BLaER1 (cell line): ENCODE data around the gene EHF.

Experiments used
- H3K27ac ChIP-seq: shearing (Covaris generic); formaldehyde crosslinking; 2 replicates; pipeline ENCODE4 v1.8.1; 2022
- H3K27me3 ChIP-seq: shearing (Covaris generic); formaldehyde crosslinking; 2 replicates; pipeline ENCODE4 v1.8.1; 2022
- H3K36me3 ChIP-seq: shearing (Covaris generic); formaldehyde crosslinking; 2 replicates; pipeline ENCODE4 v1.8.1; 2022
- H3K4me1 ChIP-seq: shearing (Covaris generic); formaldehyde crosslinking; 2 replicates; pipeline ENCODE4 v1.8.1; 2022
- H3K4me2 ChIP-seq: shearing (Covaris generic); formaldehyde crosslinking; 2 replicates; pipeline ENCODE4 v1.8.1; 2022
- H3K4me3 ChIP-seq: shearing (Covaris generic); formaldehyde crosslinking; 2 replicates; pipeline ENCODE4 v1.8.1; 2022
- H3K9ac ChIP-seq: shearing (Covaris generic); formaldehyde crosslinking; 2 replicates; pipeline ENCODE4 v1.8.1; 2022
- H3K9me3 ChIP-seq: shearing (Covaris generic); formaldehyde crosslinking; 2 replicates; pipeline ENCODE4 v1.8.1; 2022
- H4K20me1 ChIP-seq: shearing (Covaris generic); formaldehyde crosslinking; 2 replicates; pipeline ENCODE4 v1.8.1; 2022
- Cebpa-rat ChIP-seq: shearing (Covaris generic); IDR thresholded peaks from 2 replicates; pipeline ENCODE4 v1.8.1; 2022

The EHF gene

DNA sequence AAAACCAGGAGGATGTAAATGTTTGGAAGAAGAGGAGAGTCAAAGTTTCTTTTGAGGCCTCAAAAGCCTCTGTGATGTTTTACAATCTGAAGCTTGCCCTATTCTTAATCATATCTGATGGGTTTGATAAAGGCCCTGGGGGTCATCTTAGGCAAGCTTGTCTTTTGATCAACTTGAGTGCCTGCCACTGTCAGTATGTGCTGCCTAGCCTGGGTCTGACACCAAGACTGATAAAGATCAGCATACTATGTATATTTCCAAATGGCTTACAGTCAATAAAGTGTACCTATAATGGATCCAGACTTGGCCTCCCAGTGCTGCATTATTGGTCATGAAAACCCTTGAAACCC lies 12.7 kb downstream of the EHF start:
- peaks cover 7% of the 10 kb centered on the region for H3K4me1 ChIP-seq
- H3K4me2 ChIP-seq: no peak overlapping the region
- no peaks in the 10 kb centered on the region for H3K36me3 ChIP-seq
- no peak overlapping the region for H3K27ac ChIP-seq
- H3K9me3 ChIP-seq: no peaks in the 10 kb centered on the region
- no peaks in the 10 kb centered on the region for H4K20me1 ChIP-seq
- H3K27me3 ChIP-seq: no peaks in the 10 kb centered on the region
- no peak for TF ChIP-seq Cebpa-rat
- H3K4me3 ChIP-seq: no peak overlapping the region
- no peak overlapping the region for H3K9ac ChIP-seq

DNA sequence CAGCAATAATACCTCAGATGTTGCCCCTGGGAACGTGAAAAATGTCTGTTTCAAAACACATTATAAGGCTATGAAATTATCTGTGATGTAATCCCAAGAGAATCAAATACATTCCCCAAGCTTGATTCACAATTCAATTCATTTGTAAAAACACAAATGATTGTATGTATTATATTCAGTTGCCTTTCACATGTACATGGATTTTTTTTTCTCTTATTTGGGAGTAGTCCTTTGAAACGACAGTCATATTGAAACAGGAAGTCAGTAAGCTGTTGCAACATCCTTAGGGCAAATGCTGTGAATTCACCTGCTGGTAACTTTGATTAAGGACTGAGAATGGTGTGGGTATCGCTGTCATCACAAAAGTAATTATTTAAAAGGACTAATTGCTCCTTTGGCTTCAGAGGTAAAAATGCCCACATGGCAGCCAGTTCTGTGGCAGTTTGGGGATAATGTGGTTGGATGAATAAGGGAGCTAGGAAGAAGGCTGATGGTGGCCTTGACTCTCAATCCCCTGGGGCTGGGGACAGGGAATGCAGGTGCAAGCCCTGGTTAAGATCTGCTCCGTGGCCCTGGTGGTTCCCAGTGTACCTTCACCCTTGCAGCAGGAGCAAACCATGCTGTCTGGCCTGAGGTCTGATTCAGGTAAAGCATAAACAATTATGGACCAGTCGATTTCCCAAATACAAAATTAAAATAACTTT lies 13.2 kb downstream of the EHF start:
- no peak; the same call in 1 of the 2 replicates for TF ChIP-seq Cebpa-rat
- no peaks in the 10 kb centered on the region for H3K27me3 ChIP-seq
- peaks cover 7% of the 10 kb centered on the region for H3K4me1 ChIP-seq
- H3K4me2 ChIP-seq: peak overlapping the region; percentile 16; the same call in 1 of the 2 replicates
- H4K20me1 ChIP-seq: no peaks in the 10 kb centered on the region
- no peak overlapping the region for H3K4me3 ChIP-seq
- H3K9ac ChIP-seq: no peak overlapping the region
- no peaks in the 10 kb centered on the region for H3K36me3 ChIP-seq
- H3K27ac ChIP-seq: no peak overlapping the region
- no peaks in the 10 kb centered on the region for H3K9me3 ChIP-seq

DNA sequence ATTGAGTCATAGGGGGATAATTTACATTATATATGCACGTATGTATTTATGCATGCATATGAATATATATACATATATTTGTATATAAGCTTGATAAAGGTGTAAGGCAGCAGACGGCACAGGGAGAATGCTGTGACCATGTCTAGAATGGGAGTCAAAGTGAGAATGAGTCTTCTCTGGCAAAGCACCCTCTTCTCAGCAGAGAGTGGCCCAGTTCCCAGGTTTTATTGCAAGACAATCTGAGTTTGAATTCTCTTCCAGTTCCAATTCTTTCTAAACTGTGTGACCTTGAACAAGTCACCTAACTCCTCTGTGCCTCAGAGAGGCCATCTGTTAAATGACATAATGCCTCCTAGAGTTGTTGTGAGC lies 13.8 kb downstream of the EHF start:
- H3K4me3 ChIP-seq: no peak overlapping the region
- H3K9ac ChIP-seq: no peak overlapping the region
- TF ChIP-seq Cebpa-rat: no peak
- no peak overlapping the region for H3K27ac ChIP-seq
- H3K4me1 ChIP-seq: peaks cover 7% of the 10 kb centered on the region
- H4K20me1 ChIP-seq: no peaks in the 10 kb centered on the region
- no peak overlapping the region for H3K4me2 ChIP-seq
- H3K27me3 ChIP-seq: no peaks in the 10 kb centered on the region
- no peaks in the 10 kb centered on the region for H3K36me3 ChIP-seq
- H3K9me3 ChIP-seq: no peaks in the 10 kb centered on the region

DNA sequence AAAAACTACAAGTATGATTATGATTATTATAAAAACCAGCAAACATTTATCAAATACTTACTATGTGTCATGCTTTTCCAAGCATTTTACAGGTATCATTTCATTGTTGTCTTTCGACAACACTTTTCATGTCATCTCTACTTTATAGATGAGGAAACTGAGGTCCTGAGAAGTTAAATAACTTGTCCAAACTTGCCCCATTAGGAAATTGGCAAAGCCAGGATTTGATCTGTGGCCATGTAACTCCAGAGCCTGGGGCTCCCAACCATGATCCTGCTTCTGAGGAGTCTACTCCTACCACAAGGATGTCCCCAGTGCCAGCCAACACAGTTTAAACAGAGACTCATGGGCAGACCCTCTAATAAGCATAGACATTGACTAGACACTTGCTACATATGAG lies 15.2 kb downstream of the EHF start:
- Histone ChIP-seq H4K20me1 (no peaks in the 10 kb centered on the region), H3K9ac (no peak overlapping the region), H3K27ac (no peak overlapping the region), H3K9me3 (no peaks in the 10 kb centered on the region), H3K4me3 (no peak overlapping the region), H3K36me3 (no peaks in the 10 kb centered on the region), H3K4me2 (no peak overlapping the region), H3K27me3 (no peaks in the 10 kb centered on the region), H3K4me1 (peaks cover 7% of the 10 kb centered on the region)
- no peak for TF ChIP-seq Cebpa-rat

DNA sequence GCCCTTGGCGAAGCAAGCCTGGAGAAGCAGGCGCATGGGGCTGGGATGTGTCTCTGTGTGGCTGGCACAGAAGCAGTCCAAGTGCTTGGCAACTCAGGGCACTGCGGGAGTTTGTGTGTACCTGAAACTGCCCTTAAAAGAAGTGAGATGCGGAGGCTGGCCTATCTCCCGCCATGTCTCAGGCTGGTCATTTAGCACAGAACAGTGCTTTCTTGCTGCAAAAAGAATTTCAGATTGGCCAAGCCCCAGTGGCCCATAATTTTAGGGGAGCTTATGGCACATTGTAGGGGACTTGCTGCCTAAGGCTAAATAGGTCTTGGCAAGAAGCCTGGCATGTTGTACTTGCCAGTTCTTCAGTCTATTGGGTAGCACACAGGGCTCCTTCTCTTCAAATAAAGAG lies 16.4 kb downstream of the EHF start:
- Histone ChIP-seq H3K9me3 (no peaks in the 10 kb centered on the region), H3K9ac (no peak overlapping the region), H3K27ac (no peak overlapping the region), H3K27me3 (no peaks in the 10 kb centered on the region), H3K36me3 (no peaks in the 10 kb centered on the region), H4K20me1 (no peaks in the 10 kb centered on the region), H3K4me2 (no peak overlapping the region), H3K4me3 (no peak overlapping the region), H3K4me1 (peaks cover 7% of the 10 kb centered on the region)
- no peak for TF ChIP-seq Cebpa-rat

DNA sequence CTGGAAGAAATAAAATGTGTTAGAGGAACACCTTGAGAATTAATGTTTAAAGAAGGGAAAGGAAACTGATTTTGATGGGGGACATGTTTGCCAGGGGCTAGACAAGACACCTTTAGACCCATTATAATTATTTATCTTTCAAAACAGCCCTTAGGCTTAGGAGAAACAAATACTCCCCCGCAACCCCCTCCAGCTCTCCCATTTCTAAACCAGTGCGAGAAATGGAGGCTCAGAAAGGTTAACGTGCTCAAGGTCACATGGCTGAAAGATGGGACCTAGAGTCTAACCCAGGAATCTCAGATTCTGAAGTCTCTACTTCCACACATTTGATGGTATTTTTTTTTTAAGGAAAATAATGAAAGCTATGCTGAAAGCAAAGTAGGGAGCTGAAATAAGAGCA lies 18.0 kb downstream of the EHF start:
- H3K36me3 ChIP-seq: no peaks in the 10 kb centered on the region
- no peaks in the 10 kb centered on the region for H4K20me1 ChIP-seq
- no peak overlapping the region for H3K9ac ChIP-seq
- no peak overlapping the region for H3K27ac ChIP-seq
- no peaks in the 10 kb centered on the region for H3K9me3 ChIP-seq
- no peak overlapping the region for H3K4me3 ChIP-seq
- no peaks in the 10 kb centered on the region for H3K27me3 ChIP-seq
- no peak for TF ChIP-seq Cebpa-rat
- H3K4me2 ChIP-seq: no peak overlapping the region
- peaks cover 6% of the 10 kb centered on the region for H3K4me1 ChIP-seq

DNA sequence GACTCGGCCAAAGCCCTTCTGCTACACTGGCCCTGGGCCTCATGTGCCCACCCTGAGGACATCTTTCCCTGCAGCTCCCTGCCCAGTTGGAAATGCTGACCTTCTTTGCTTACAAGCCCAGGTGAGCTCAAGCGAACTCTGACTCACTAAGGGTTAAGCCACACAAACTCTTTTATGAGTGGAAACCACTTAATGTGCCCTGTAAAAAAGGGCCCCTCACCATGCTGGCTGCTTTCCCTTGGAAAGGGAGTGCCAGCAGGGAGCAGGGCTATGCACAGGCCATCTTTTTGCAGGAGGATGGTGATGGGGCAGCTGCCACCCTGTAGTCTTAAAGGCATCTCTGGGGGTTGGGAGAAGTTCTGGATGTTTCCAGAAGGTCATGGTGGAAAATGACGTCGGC lies 18.7 kb downstream of the EHF start:
- H3K27ac ChIP-seq: no peak overlapping the region
- no peak overlapping the region for H3K4me2 ChIP-seq
- no peaks in the 10 kb centered on the region for H3K4me1 ChIP-seq
- H3K9me3 ChIP-seq: no peaks in the 10 kb centered on the region
- no peak for TF ChIP-seq Cebpa-rat
- no peaks in the 10 kb centered on the region for H3K36me3 ChIP-seq
- no peak overlapping the region for H3K9ac ChIP-seq
- no peaks in the 10 kb centered on the region for H4K20me1 ChIP-seq
- H3K4me3 ChIP-seq: no peak overlapping the region
- no peaks in the 10 kb centered on the region for H3K27me3 ChIP-seq

DNA sequence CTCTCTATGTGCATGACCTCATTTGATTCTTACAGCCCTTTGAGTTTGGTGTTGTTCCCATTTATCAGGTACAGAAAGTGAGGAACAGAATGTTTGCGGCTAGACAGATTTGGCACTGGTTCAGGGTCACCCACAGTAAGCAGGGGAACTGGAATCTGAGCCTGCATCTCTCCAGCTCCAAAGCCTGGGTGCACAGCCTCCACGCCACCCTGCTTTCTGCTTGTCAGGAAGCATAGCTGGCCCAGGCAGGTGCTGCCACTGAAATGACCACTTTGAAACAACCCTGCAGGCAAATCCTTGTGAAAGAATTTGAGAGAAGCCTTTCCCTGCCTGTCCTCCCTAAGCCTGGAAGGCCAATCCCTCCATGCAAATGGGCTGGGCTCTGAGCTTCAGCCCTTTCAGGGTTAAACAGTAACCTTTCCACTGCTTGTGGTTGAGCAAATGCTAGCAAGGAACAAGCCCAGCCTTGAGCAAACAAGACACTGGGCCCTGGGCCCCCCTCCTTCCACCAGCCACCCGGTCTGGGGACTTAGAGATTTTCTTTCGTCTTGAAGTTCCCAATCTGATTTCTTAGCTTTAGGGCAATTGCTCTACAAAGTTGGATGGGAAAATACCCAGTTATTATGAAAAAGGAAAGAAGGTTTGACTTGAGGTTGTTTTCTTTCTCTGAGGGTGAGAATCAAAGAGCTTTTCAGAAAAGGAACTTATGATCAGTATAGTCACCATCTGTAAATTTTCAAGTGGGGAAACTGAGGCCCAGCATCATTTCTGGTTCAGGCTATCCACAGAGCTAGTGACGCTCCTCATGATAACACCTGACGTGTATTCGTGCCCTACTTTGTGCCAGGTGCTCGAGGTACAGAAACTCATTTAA lies 19.4 kb downstream of the EHF start:
- Histone ChIP-seq H3K36me3 (no peaks in the 10 kb centered on the region), H3K9ac (no peak overlapping the region), H3K27me3 (no peaks in the 10 kb centered on the region), H3K4me2 (no peak overlapping the region), H4K20me1 (no peaks in the 10 kb centered on the region), H3K4me1 (no peaks in the 10 kb centered on the region), H3K4me3 (no peak overlapping the region), H3K9me3 (no peaks in the 10 kb centered on the region), H3K27ac (no peak overlapping the region)
- TF ChIP-seq Cebpa-rat: no peak

DNA sequence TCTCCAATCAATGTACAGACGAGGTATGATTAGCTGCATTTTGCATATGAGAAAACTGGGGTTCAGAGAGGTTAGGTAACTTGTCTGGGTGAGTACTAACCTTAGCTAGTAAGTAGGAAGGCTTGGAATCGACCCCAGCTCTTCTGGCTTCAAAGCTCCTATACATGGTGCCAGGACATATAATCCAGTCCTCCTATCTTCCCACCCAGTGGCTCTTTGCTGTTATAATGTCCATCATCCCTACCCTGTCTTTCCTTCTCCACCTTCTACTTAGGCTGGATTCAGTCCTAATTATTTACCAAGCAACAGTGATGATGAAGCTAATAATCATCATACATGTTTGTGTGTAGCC lies 20.0 kb downstream of the EHF start:
- no peak overlapping the region for H3K9ac ChIP-seq
- H3K4me1 ChIP-seq: no peaks in the 10 kb centered on the region
- no peaks in the 10 kb centered on the region for H3K27me3 ChIP-seq
- no peak overlapping the region for H3K4me3 ChIP-seq
- no peaks in the 10 kb centered on the region for H4K20me1 ChIP-seq
- no peak overlapping the region for H3K4me2 ChIP-seq
- H3K36me3 ChIP-seq: no peaks in the 10 kb centered on the region
- no peak for TF ChIP-seq Cebpa-rat
- H3K9me3 ChIP-seq: no peaks in the 10 kb centered on the region
- H3K27ac ChIP-seq: no peak overlapping the region

DNA sequence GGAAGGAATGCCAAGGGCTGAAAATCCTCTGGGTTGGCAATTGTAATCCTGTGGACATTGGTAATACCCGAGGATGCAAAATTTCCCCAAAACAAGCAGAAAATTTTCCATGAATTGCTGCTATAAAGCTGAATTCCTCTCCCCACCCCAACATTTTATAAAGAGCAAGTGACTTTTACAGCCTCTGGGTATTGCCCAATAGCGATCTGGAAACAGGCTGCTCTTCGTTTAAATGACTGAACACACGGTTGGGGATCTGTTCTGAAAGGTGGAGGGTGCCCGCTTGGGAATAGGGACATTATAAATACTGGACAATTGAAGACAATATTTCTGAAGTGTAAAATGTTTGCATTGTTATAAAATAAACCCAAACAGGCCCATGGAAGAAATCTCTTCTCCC lies 20.6 kb downstream of the EHF start:
- H3K9me3 ChIP-seq: no peaks in the 10 kb centered on the region
- H3K4me2 ChIP-seq: no peak overlapping the region

More for the DNA sequence above, 20.6 kb downstream of the EHF start:
- no peak for TF ChIP-seq Cebpa-rat
- H3K4me1 ChIP-seq: no peaks in the 10 kb centered on the region
- no peaks in the 10 kb centered on the region for H3K36me3 ChIP-seq
- no peaks in the 10 kb centered on the region for H4K20me1 ChIP-seq
- no peak overlapping the region for H3K27ac ChIP-seq
- no peaks in the 10 kb centered on the region for H3K27me3 ChIP-seq
- H3K9ac ChIP-seq: no peak overlapping the region
- H3K4me3 ChIP-seq: no peak overlapping the region
